Left lung (tissue), 10 donors: ENCODE data around the gene DGKQ. TPM values are rescaled to one million over a fixed set of nuclear protein-coding genes. Genes with fewer than 3 reads are reported as not detected.

ENCODE experiments used
- ATAC-seq: fragments of 200-7000 bp; cut with Tn5 transposase; one replicate; pipeline ENCODE4 v1.9.1; 2020; ENCODE audit warnings: moderate library complexity
- DNase-seq, 4 donors: peaks; one replicate each; pipeline ENCODE4 v3.0.0-alpha.2; 2013 to 2020
- H3K27ac ChIP-seq, 2 donors: fragments of 200-600 bp; sonication (generic) in 1 of 2; one replicate each; pipeline versions ENCODE4 v1.5.0 to v1.8.0; 2020 to 2021
- H3K27me3 ChIP-seq, 2 donors: fragments of 200-600 bp; sonication (generic) in 1 of 2; one replicate each; pipeline versions ENCODE4 v1.5.0 to v1.8.0; 2020 to 2021
- H3K36me3 ChIP-seq, 2 donors: fragments of 200-600 bp; sonication (generic) in 1 of 2; one replicate each; pipeline versions ENCODE4 v1.5.0 to v1.8.0; 2020 to 2021
- H3K4me1 ChIP-seq, 2 donors: fragments of 200-600 bp; one replicate each; pipeline ENCODE4 v1.8.0; 2021
- H3K4me3 ChIP-seq, 2 donors: fragments of 200-600 bp; sonication (generic) in 1 of 2; one replicate each; pipeline versions ENCODE4 v1.5.0 to v1.8.0; 2020 to 2021; ENCODE audit warnings: mild to moderate bottlenecking in 1 of 2
- H3K9me3 ChIP-seq, 2 donors: fragments of 200-600 bp; sonication (generic) in 1 of 2; one replicate each; pipeline versions ENCODE4 v1.5.0 to v1.8.0; 2020 to 2021
- CTCF ChIP-seq, 2 donors: fragments of 200-600 bp; sonication (generic) in 1 of 2; IDR thresholded peaks; one replicate each; pipeline versions ENCODE4 v1.5.0 to v1.8.0; 2021; ENCODE audit warnings: antibody characterized with exemption in 2 of 2
- intact Hi-C, 2 donors: fragments of 100-400 bp; cut with DNase I; formaldehyde crosslinking; loops; one replicate each; pipeline versions ENCODE4 v1.11.2 to v1.14.2; 2022
- polyA plus RNA-seq, 6 donors: library from polyadenylated mRNA; unstranded; fragments of 120-200 nt; gene quantifications; one replicate each; pipeline ENCODE4 v1.2.1, GENCODE V29; 2013; ENCODE audit not compliant: insufficient read length in 6 of 6
- total RNA-seq, 2 donors: library from RNA; stranded (reverse); fragmentation: NEBNext Ultra II Directional; extraction: Animal tissue kit (Norgen Biotek cat#: 25700); gene quantifications; one replicate each; pipeline ENCODE4 v1.2.1, GENCODE V29; 2021
- donor health status: DM: no; HTN: yes; CAD: no.
- donor health status: DM: no; HTN: no; CAD: no.

DGKQ gene
- total and polyA plus RNA-seq, 8 donors, result 5.0 to 19.8 (median 6.7) TPM

- intact Hi-C loops, result no loop called here
- Histone ChIP-seq H3K27me3 (no peaks in the 10 kb centered on the region), H3K27ac (no peak overlapping the region), H3K36me3 (peaks cover 0 to 13% of the 10 kb centered on the region in 2 donors), H3K4me1 (no peaks in the 10 kb centered on the region), H3K9me3 (no peaks in the 10 kb centered on the region), H3K4me3 (no peak overlapping the region)
- no peak for DNase-seq
- no peak for TF ChIP-seq CTCF (IDR thresholded peaks at IDR 0.05)
- ATAC-seq, result no peak
These were observed 48.1 kb upstream of the DGKQ start for GRCh38 chr4:1021386-1022050.

- no peak for ATAC-seq
- no peaks in the 10 kb centered on the region for H3K4me1 ChIP-seq
- no peaks in the 10 kb centered on the region for H3K27me3 ChIP-seq
- H3K27ac ChIP-seq, result no peak overlapping the region
- no peak overlapping the region for H3K4me3 ChIP-seq
- no peak for TF ChIP-seq CTCF (IDR thresholded peaks at IDR 0.05)
- intact Hi-C loops, result no loop called here
- no peak for DNase-seq
- H3K9me3 ChIP-seq, result no peaks in the 10 kb centered on the region
- H3K36me3 ChIP-seq, result peaks cover 0 to 7% of the 10 kb centered on the region in 2 donors
These were observed 46.5 kb upstream of the DGKQ start for GRCh38 chr4:1019729-1020470.

- Histone ChIP-seq H3K4me1 (no peaks in the 10 kb centered on the region), H3K27ac (no peak overlapping the region), H3K27me3 (no peaks in the 10 kb centered on the region), H3K4me3 (no peak overlapping the region), H3K9me3 (no peaks in the 10 kb centered on the region), H3K36me3 (peaks cover 0 to 2% of the 10 kb centered on the region in 2 donors)
- intact Hi-C loops, result no loop called here
- TF ChIP-seq CTCF (IDR thresholded peaks at IDR 0.05), result no peak
- no peak for ATAC-seq
- no peak for DNase-seq
These were observed 46.0 kb upstream of the DGKQ start for GRCh38 chr4:1019320-1019719.

- intact Hi-C loops, result no loop called here
- no peaks in the 10 kb centered on the region for H3K4me1 ChIP-seq
- H3K27ac ChIP-seq, result no peak overlapping the region
- ATAC-seq (no peak), DNase-seq (no peak)
- no peaks in the 10 kb centered on the region for H3K27me3 ChIP-seq
- H3K36me3 ChIP-seq, result no peaks in the 10 kb centered on the region
- no peak for TF ChIP-seq CTCF (IDR thresholded peaks at IDR 0.05)
- no peak overlapping the region for H3K4me3 ChIP-seq
- H3K9me3 ChIP-seq, result no peaks in the 10 kb centered on the region
These were observed 45.0 kb upstream of the DGKQ start for GRCh38 chr4:1018147-1019020.

- ATAC-seq (no peak), DNase-seq (no peak)
- H3K4me3 ChIP-seq, result no peak overlapping the region
- H3K9me3 ChIP-seq, result no peaks in the 10 kb centered on the region
- no peak for TF ChIP-seq CTCF (IDR thresholded peaks at IDR 0.05)
- no peak overlapping the region for H3K27ac ChIP-seq
- intact Hi-C loops, result no loop called here
- peaks cover 0 to 2% of the 10 kb centered on the region in 2 donors for H3K27me3 ChIP-seq
- H3K36me3 ChIP-seq, result no peaks in the 10 kb centered on the region
- peaks cover 0 to 2% of the 10 kb centered on the region in 2 donors for H3K4me1 ChIP-seq
These were observed 44.3 kb upstream of the DGKQ start for GRCh38 chr4:1017706-1018105.
